SU-DHL-6 (cell line): ENCODE data around the gene STK32C.

Experiments used
- EZH2phosphoT487 ChIP-seq: fragments of 200-600 bp; sonication (generic), shearing (Covaris generic); conservative IDR thresholded peaks from 2 replicates; pipeline ENCODE4 v1.6.1; 2018; ENCODE audit warnings: mild to moderate bottlenecking, antibody characterized with exemption, low read length, moderate library complexity, mixed read lengths
- TF ChIP-seq, protein P1 (sequence below): fragments of 200-600 bp; sonication (generic); IDR thresholded peaks from one replicate; pipeline ENCODE4 v1.5.1; 2017; ENCODE audit warnings: antibody characterized with exemption, mild to moderate bottlenecking, low read length, moderate library complexity; ENCODE audit not compliant: insufficient read depth, poor library complexity, severe bottlenecking

DNA sequence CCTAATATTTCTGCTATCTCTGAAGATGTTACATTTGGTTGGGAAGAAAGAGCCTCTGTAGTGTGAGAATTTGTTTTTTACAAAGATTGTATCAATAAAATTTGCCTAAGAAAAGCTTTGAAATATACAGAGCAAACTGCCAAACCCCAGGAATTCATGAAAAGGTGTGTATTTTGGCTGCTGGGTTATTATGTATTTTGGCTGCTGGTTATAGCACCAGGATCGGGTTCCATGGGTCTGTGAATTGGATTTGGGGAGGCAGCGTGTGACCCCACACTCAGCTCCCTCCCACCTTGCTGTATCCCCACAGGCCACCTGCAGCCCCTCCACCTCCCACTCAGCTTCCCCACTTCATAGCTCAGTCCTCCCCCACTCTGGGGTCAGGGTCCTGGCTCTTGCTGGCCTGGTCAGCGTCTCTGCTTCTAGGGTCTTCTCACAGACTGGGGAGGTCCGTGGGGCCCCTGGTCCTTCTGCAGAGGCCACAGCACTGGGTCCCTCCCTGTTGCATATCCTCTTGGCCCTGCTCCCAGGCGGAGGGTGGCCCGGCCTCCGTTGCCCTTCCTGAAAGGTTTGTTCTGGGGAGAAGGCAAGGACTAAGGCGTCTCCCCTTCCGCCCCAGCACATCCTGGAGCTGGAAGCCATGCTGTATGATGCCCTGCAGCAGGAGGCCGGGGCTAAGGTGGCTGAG is 145.0 kb downstream of the STK32C start:
- no peak for TF ChIP-seq EZH2phosphoT487
- TF ChIP-seq, protein P1, sequence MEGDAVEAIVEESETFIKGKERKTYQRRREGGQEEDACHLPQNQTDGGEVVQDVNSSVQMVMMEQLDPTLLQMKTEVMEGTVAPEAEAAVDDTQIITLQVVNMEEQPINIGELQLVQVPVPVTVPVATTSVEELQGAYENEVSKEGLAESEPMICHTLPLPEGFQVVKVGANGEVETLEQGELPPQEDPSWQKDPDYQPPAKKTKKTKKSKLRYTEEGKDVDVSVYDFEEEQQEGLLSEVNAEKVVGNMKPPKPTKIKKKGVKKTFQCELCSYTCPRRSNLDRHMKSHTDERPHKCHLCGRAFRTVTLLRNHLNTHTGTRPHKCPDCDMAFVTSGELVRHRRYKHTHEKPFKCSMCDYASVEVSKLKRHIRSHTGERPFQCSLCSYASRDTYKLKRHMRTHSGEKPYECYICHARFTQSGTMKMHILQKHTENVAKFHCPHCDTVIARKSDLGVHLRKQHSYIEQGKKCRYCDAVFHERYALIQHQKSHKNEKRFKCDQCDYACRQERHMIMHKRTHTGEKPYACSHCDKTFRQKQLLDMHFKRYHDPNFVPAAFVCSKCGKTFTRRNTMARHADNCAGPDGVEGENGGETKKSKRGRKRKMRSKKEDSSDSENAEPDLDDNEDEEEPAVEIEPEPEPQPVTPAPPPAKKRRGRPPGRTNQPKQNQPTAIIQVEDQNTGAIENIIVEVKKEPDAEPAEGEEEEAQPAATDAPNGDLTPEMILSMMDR, result no peak
